Pulmonary artery endothelial cell (primary cell): Measurements from ENCODE around the gene TRMT10A. TPM values are rescaled to one million over a fixed set of nuclear protein-coding genes. Genes with fewer than 3 reads are reported as not detected.
"Not testable (repeated sequence)": the region's sequence is repeated elsewhere in the genome, so short reads cannot be mapped to it uniquely, and the experiment has no call there.

Experiments
- DNase-seq: peaks from one replicate; pipeline ENCODE4 v3.0.0-alpha.2; 2011; ENCODE audit warnings: low read depth, low spot score
- total RNA-seq: library from RNA; depleted of rRNA; stranded (reverse); fragments of >200 nt; gene quantifications from 2 replicates; pipeline ENCODE4 v1.2.3, GENCODE V29; 2014

Gene TRMT10A
- total RNA-seq, 1 donor from 2014 or later, result 7.2 TPM

GRCh38 chr4:99564921-99565320 is 1.1 kb upstream of the TRMT10A start:
- DNase-seq, result no peak

DNA sequence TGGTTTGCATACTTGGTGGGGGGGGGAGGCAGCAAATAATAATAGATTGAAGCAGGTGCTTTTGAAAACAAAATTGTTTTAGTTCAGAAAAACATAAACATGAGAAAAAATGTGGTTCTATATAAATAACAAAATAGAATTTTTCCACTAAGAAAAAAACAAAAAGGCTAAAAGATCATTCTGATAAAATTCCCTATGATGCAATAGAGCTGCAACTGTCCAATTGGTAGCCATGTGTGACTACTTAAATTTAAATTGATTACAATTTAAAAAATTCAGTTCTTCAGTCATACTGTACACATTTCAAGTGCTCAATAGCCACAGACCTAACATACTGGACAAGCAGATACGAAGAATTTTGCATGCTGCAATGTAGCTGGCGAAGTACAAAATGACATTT is 11.0 kb downstream of the TRMT10A start:
- no peak for DNase-seq

DNA sequence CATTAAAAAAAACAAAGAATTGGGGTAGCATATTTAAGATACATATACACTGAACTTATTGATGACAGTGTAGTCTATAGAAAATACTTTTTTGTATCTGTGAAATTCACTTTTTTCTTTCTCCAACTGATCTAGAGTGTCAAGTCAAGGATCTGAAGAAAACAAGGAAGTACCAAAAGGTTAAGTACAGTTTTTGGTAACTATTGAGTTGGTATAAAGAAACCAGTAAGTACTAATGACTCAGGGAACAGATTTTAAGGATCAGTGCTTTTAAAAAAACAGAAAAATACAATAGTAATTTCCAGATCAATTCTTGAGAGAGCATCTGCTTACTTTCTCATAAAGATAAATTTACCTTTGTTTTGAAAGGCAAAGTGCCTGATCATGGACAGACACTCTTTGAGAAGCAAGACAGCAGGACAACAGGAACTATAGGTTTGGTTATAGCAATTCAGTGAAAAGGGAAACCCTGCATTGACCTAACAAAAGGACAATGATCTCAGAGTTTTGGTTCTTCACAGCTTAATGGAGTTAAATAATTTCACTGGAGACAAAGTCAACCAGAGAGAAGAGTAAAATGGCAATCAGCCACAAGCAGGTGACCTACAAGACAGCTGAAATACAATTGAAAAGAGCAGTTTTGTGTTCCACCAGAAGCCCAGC is 23.4 kb downstream of the TRMT10A start:
- DNase-seq, result no peak

DNA sequence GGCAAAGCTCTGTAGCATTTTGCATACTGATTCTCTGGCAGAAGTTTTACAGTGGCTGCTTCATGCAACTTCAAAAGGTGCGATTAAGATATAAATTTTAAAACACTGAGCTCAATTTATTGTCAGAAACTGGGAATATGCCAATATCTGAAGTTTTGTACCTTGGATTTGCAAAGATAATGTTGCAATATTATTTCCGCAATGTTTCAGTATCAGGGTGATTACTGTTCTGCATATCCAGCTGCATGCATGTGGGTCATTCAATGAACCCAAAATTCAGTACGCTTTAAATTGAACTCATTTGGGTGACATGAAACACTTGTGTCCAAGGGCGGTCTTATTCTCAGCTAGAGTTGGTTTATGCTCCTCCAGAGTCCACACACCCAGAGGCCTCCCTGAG is 26.2 kb downstream of the TRMT10A start:
- no peak for DNase-seq

DNA sequence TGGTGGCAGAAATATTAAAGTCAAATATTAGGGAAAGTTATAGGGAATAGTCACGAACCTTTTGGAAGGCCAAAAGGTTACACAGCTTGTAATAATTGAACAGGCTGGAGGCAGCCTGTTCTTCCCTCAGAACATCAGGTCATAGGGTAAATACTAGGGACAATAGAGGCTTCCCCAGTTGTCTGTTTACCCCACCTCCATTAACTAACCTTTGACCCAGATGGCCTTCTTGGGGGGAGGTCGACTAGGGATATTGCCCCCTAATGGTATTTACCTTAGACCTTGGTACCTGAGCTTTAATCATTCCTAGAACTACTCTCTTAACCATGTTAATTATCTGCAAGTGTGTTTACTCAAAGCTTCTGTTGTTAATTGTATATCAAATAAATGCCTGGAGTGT is 27.0 kb downstream of the TRMT10A start:
- DNase-seq, result no peak

GRCh38 chr4:99536271-99536670 is 27.6 kb downstream of the TRMT10A start:
- DNase-seq, result no peak

GRCh38 chr4:99534699-99535098 is 29.1 kb downstream of the TRMT10A start:
- DNase-seq, result not testable (repeated sequence)

- no peak for DNase-seq
Observed at GRCh38 chr4:99529956-99530355, 33.9 kb downstream of the TRMT10A start.

- DNase-seq, result no peak
Observed at GRCh38 chr4:99529228-99529627, 34.6 kb downstream of the TRMT10A start.

DNA sequence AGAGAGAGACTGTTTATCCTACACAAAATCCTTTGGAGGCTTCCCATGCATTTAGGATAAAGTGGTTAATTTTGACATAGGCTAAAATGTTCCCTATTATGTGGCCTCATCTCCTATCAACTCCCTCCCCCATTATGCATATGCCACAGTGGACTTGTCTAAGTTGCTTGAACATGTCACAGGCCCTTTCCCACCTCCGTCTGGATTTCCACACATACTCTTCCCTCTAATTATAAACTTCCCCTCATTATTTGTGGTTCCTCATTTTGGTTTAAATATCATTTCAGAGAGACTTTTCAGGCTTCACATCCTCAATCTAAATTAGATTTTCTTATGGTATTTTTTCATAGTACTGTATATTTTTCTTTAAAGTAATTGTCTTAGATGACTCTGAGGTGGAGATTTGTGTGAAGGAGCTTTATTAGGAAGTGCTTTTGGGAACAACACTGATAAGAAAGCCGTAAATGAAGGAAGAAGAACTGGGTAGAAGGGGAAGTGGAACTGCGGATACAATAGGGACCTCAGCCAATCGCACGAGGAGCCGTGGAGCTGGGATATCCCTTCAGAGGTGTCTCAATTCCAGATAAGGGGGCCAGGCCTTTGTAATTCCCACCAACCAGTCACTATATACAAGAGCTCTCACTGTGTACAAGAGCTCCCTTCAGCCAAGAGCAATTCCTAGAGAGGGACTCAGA is 45.1 kb downstream of the TRMT10A start:
- no peak for DNase-seq

- no peak for DNase-seq
Observed at GRCh38 chr4:99510721-99511120, 53.1 kb downstream of the TRMT10A start, which contains the start of gene C4orf17. TSS of gene C4orf17 (plus strand) at chr4:99511021. CDS start at chr4:99513082, 2,061 bp downstream.

DNA sequence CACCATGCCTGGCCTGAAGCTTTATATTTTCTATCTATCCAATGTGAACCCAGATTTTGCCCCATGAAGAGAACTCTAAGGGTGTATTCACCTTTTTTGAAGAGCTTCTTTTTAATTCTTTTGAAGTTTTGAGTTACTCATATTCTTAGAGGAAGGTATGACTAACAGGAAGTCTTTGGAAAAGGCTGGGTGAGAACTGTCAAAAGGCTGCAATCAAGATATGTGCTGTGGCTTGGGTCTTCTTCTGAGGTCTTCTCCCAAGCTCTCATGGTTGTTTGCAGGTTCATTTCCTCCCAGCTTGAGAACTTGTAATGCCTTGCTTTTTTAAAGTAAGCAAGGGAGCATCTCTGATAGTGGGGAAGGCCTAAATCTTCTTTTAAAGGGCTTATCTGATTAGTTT is 56.1 kb downstream of the TRMT10A start:
- no peak for DNase-seq

DNA sequence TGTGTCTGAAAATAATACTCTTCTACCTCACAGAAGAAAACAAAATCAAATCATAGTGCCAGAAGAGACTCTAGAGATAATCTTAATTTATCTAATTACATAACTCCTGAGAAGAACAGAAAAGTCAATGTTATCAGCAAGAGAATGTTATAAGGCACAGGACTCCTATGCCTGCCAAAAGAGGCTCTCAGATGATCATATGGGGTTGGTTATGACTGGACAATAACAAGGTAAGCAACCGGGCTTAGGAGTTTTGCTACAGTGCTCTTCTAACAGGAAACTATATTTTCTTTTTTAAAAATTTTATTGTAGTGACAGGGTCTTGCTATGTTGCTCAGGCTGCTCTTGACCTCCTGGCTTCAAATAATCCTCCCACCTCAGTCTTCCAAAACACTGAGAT is 56.5 kb downstream of the TRMT10A start:
- DNase-seq, result no peak

GRCh38 chr4:99506781-99507180 is 57.1 kb downstream of the TRMT10A start:
- no peak for DNase-seq

GRCh38 chr4:99504804-99505502 is 58.9 kb downstream of the TRMT10A start:
- DNase-seq, result no peak

Other genes with a start within 250 kb of the TRMT10A start
- gene ADH1B, start 242.6 kb downstream of the TRMT10A start, total RNA-seq, result not detected in 2 replicates
- gene ADH1C, start 211.3 kb downstream of the TRMT10A start, total RNA-seq, result not detected in 2 replicates
- gene ADH7, start 128.7 kb downstream of the TRMT10A start, total RNA-seq, result not detected in 2 replicates
- not detected in 2 replicates for gene C4orf17, start 53.0 kb downstream of the TRMT10A start, total RNA-seq
- gene MTTP, start 10.8 kb upstream of the TRMT10A start, total RNA-seq, result under 0.01 TPM in 1 of 2 replicates, not detected in the other
- gene C4orf54, start 93.8 kb upstream of the TRMT10A start, total RNA-seq, result not detected in 2 replicates